Upper lobe of right lung (tissue), 1 donor: ENCODE measurements around the gene FDX2. TPM values are rescaled to one million over a fixed set of nuclear protein-coding genes. Genes with fewer than 3 reads are reported as not detected.

Experiments used
- ATAC-seq: fragments of 200-7000 bp; cut with Tn5 transposase; one replicate; pipeline ENCODE4 v1.9.1; 2020; ENCODE audit warnings: mild to moderate bottlenecking, moderate library complexity
- DNase-seq: peaks from one replicate; pipeline ENCODE4 v3.0.0-alpha.2; 2020
- H3K27ac ChIP-seq: fragments of 200-600 bp; one replicate; pipeline ENCODE4 v1.8.0; 2022
- H3K27me3 ChIP-seq: fragments of 200-600 bp; one replicate; pipeline ENCODE4 v1.8.0; 2022; ENCODE audit warnings: mild to moderate bottlenecking
- H3K36me3 ChIP-seq: fragments of 200-600 bp; one replicate; pipeline ENCODE4 v1.8.0; 2022
- H3K4me1 ChIP-seq: fragments of 200-600 bp; one replicate; pipeline ENCODE4 v1.8.0; 2022
- H3K4me3 ChIP-seq: fragments of 200-600 bp; one replicate; pipeline ENCODE4 v1.8.0; 2022; ENCODE audit warnings: mild to moderate bottlenecking
- H3K9me3 ChIP-seq: fragments of 200-600 bp; one replicate; pipeline ENCODE4 v1.8.0; 2022
- intact Hi-C: fragments of 100-400 bp; cut with DNase I; formaldehyde crosslinking; loops from one replicate; pipeline ENCODE4 v1.11.0; 2022
- total RNA-seq: library from RNA; stranded (reverse); fragmentation: NEBNext Ultra II Directional; extraction: Animal tissue kit (Norgen Biotek cat#: 25700); gene quantifications from one replicate; pipeline ENCODE4 v1.2.1, GENCODE V29; 2021
- TF ChIP-seq, protein P1 (sequence below): fragments of 200-600 bp; IDR thresholded peaks from one replicate; pipeline ENCODE4 v1.8.0; 2022; ENCODE audit warnings: antibody characterized with exemption
- donor health status: DM: no; HTN: yes; CAD: no; lungs with severe emphysema.

Gene FDX2
- total RNA-seq, 1 donor from 2014 or later, result 19.2 TPM

DNA sequence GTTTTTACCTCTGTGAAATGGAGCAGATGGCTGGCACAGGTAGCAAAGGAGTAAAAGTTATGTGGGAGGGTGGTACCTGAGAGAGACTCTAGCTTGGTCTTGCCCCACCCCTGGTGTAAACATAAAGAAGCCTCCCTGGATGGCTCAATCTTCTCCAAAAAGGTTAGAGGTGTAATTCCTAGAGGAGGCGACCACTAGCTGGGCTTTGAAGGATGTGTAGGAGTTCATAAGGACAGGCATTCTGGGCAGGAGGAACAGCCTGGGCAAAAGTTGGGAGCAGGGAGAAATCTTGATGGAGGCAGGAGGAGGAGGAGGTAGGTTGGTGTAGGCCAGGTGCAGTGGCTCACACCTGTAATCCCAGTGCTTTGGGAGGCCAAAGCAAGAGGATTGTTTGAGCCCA, 36.9 kb downstream of the FDX2 start:
- Histone ChIP-seq H3K4me3 (no peak overlapping the region), H3K27ac (peak overlapping the region; percentile 6), H3K4me1 (peaks cover 26% of the 10 kb centered on the region), H3K36me3 (peaks cover 94% of the 10 kb centered on the region), H3K27me3 (no peaks in the 10 kb centered on the region), H3K9me3 (no peaks in the 10 kb centered on the region)
- DNase-seq (no peak), ATAC-seq (no peak)
- TF ChIP-seq, protein P1, sequence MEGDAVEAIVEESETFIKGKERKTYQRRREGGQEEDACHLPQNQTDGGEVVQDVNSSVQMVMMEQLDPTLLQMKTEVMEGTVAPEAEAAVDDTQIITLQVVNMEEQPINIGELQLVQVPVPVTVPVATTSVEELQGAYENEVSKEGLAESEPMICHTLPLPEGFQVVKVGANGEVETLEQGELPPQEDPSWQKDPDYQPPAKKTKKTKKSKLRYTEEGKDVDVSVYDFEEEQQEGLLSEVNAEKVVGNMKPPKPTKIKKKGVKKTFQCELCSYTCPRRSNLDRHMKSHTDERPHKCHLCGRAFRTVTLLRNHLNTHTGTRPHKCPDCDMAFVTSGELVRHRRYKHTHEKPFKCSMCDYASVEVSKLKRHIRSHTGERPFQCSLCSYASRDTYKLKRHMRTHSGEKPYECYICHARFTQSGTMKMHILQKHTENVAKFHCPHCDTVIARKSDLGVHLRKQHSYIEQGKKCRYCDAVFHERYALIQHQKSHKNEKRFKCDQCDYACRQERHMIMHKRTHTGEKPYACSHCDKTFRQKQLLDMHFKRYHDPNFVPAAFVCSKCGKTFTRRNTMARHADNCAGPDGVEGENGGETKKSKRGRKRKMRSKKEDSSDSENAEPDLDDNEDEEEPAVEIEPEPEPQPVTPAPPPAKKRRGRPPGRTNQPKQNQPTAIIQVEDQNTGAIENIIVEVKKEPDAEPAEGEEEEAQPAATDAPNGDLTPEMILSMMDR, result no peak
- intact Hi-C loops, result no loop called here

DNA sequence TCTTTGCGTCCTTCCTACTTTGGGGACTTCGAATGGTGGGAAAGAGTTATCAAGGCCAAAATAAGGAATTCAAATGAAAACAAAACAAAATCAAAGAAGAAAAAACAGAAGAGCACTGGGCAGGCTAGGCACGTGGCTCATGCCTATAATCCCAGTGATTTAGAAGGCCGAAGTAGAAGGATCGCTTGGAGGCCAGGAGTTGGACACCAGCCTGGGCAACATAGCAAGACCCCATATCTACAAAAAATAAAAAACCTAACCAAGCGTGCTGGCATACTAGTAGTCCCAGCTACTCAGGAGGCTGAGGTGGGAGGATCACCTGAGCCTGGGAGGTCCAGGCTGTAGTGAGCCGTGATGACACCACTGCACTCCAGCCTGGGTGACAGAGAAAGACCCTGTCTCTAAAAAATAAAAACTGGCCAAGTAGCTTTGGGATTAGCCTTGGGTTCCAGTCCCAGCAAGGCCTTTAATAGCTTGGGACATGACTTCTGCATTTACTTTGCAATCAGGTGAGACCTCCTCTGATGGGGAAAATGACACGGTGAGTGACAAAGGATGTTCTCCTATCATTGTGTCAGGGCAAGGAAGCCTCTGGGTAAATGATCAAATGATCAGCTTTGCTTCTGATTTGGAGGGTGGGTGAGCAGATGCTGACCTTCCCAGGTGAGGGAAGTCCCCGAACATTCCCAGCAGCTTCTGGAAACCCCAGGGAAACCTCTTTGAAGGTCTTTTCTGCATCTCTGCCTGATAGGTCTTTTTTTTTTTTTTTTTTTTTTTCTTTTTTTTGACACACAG, 37.8 kb downstream of the FDX2 start:
- TF ChIP-seq, protein P1, result no peak
- Histone ChIP-seq H3K4me1 (peaks cover 24% of the 10 kb centered on the region), H3K27ac (peak overlapping the region; percentile 58), H3K4me3 (peak overlapping the region; percentile 3), H3K36me3 (peaks cover 85% of the 10 kb centered on the region), H3K27me3 (no peaks in the 10 kb centered on the region), H3K9me3 (no peaks in the 10 kb centered on the region)
- ATAC-seq, result no peak
- no peak for DNase-seq
- intact Hi-C loops, result no loop called here

DNA sequence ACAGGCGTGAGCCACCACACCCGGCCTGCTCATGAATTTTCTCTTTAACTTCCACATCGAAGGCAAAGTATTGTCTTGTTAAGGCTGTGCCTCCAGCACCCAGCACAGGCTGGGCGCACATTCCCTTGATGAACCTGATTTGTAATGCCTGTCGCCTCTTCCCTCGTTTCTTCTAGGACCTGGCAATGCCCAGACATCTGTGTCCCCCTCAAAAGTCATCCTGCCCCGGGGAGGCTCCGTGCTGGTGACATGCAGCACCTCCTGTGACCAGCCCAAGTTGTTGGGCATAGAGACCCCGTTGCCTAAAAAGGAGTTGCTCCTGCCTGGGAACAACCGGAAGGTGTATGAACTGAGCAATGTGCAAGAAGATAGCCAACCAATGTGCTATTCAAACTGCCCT, 41.2 kb downstream of the FDX2 start:
- Histone ChIP-seq H3K9me3 (no peaks in the 10 kb centered on the region), H3K4me1 (peaks cover 22% of the 10 kb centered on the region), H3K27me3 (no peaks in the 10 kb centered on the region), H3K4me3 (peak overlapping the region; percentile 80), H3K36me3 (peaks cover 58% of the 10 kb centered on the region), H3K27ac (peak overlapping the region; percentile 60)
- intact Hi-C loops, result no loop called here
- no peak for ATAC-seq
- TF ChIP-seq, protein P1, result no peak
- DNase-seq, result no peak

DNA sequence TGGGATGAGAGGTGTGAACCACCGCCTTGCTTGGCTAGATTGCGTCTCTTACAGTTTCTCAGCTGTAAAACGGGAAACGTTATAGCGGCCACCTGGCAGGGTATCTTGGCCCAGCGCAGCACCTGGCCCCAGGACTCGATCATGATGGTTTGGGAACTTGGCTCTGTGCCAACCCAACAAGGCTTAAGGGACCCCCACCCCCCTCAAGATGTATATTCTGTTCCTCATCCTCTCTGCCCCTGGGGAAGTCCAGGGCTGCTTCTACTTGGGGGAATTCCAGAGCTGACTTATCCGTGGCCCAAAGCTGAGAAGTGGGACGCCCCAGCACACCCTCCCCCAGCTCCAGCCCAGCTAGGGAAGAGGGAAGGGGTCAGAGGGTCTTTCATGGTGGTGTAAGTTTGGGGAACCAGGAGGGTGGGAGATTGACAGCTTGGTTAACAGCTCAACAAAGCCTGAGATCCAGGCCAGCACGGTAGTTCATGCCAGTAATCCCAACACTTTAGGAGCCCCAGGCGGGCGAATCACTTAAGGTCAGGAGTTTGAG, 44.2 kb downstream of the FDX2 start:
- Histone ChIP-seq H3K9me3 (no peaks in the 10 kb centered on the region), H3K4me3 (peak overlapping the region; percentile 80), H3K27ac (peak overlapping the region; percentile 95), H3K36me3 (peaks cover 28% of the 10 kb centered on the region), H3K27me3 (no peaks in the 10 kb centered on the region), H3K4me1 (peaks cover 18% of the 10 kb centered on the region)
- DNase-seq, result no peak
- ATAC-seq, result no peak
- TF ChIP-seq, protein P1, result no peak
- intact Hi-C loops, result no loop called here

DNA sequence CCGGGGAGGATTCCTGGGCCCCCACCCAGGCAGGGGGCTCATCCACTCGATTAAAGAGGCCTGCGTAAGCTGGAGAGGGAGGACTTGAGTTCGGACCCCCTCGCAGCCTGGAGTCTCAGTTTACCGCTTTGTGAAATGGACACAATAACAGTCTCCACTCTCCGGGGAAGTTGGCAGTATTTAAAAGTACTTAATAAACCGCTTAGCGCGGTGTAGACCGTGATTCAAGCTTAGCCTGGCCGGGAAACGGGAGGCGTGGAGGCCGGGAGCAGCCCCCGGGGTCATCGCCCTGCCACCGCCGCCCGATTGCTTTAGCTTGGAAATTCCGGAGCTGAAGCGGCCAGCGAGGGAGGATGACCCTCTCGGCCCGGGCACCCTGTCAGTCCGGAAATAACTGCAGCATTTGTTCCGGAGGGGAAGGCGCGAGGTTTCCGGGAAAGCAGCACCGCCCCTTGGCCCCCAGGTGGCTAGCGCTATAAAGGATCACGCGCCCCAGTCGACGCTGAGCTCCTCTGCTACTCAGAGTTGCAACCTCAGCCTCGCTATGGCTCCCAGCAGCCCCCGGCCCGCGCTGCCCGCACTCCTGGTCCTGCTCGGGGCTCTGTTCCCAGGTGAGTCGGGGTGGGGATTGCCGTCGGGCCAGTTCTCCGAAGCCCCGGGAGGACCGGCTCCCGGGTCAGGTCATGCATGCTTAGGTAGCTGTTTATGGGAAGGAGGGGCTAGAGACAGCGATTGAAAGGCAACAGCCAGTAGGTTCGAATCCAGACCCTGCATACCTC, 45.0 kb downstream of the FDX2 start, which contains the start of gene ICAM1:
ICAM1 (plus strand) TSS at position 505 of the 779 bp plus-strand sequence; CDS start at position 545, 40 bp downstream.
- DNase-seq (peak; percentile 95), ATAC-seq (peak; percentile 81)
- peaks cover 20% of the 10 kb centered on the region for H3K36me3 ChIP-seq
- no peaks in the 10 kb centered on the region for H3K27me3 ChIP-seq
- H3K4me3 ChIP-seq, result peak within 1 kb of the TSS; percentile 80
- H3K27ac ChIP-seq, result peak within 1 kb of the TSS; percentile 95
- no peaks in the 10 kb centered on the region for H3K9me3 ChIP-seq
- TF ChIP-seq, protein P1, result no peak
- peaks cover 18% of the 10 kb centered on the region for H3K4me1 ChIP-seq
- intact Hi-C loops, result no loop called here
